Fibroblast of skin of scalp (primary cell): ENCODE data around the gene KLHL24.
"Not testable (repeated sequence)": the region's sequence is repeated elsewhere in the genome, so short reads cannot be mapped to it uniquely, and the experiment has no call there.

Source experiments
- DNase-seq: peaks from one replicate; pipeline ENCODE4 v3.0.0-alpha.2; 2013

KLHL24 gene

GRCh38 chr3:183697610-183698317, 62.3 kb downstream of the KLHL24 start, which contains the start of gene YEATS2:
Gene YEATS2 (plus strand): TSS chr3:183697797. CDS start chr3:183715163, 17,366 bp downstream.
- peak; percentile 82 for DNase-seq

- DNase-seq: peak; percentile 19
Observed at GRCh38 chr3:183698318-183698751, 62.9 kb downstream of the KLHL24 start.

GRCh38 chr3:183698756-183699155, 63.3 kb downstream of the KLHL24 start:
- peak; percentile 23 for DNase-seq

- no peak for DNase-seq
Observed at GRCh38 chr3:183699238-183699947, 64.0 kb downstream of the KLHL24 start.

GRCh38 chr3:183701744-183702143, 66.3 kb downstream of the KLHL24 start:
- DNase-seq: no peak

GRCh38 chr3:183703892-183704291, 68.5 kb downstream of the KLHL24 start:
- DNase-seq: not testable (repeated sequence)

GRCh38 chr3:183710231-183710630, 74.8 kb downstream of the KLHL24 start:
- DNase-seq: no peak

GRCh38 chr3:183711516-183711915, 76.1 kb downstream of the KLHL24 start:
- no peak for DNase-seq

- DNase-seq: no peak
Observed at GRCh38 chr3:183714622-183715021, 79.2 kb downstream of the KLHL24 start.

- DNase-seq: no peak
Observed at GRCh38 chr3:183718012-183718411, 82.6 kb downstream of the KLHL24 start.

GRCh38 chr3:183725387-183725786, 90.0 kb downstream of the KLHL24 start:
- no peak for DNase-seq

GRCh38 chr3:183728204-183728603, 92.8 kb downstream of the KLHL24 start:
- DNase-seq: no peak

- no peak for DNase-seq
Observed at GRCh38 chr3:183730361-183730760, 94.9 kb downstream of the KLHL24 start.

- no peak for DNase-seq
Observed at GRCh38 chr3:183731611-183732010, 96.2 kb downstream of the KLHL24 start.

GRCh38 chr3:183733553-183733952, 98.1 kb downstream of the KLHL24 start:
- DNase-seq: no peak
